Measurements from ENCODE around the gene OPTN. TPM values are rescaled to one million over a fixed set of nuclear protein-coding genes. Genes with fewer than 3 reads are reported as not detected.
"Not testable (repeated sequence)": the region's sequence is repeated elsewhere in the genome, so short reads cannot be mapped to it uniquely, and the experiment has no call there.

Gene OPTN
- polyA plus RNA-seq, 12 donors, result 23.5 to 73.4 (median 33.1) TPM; not detected in 1

DNA sequence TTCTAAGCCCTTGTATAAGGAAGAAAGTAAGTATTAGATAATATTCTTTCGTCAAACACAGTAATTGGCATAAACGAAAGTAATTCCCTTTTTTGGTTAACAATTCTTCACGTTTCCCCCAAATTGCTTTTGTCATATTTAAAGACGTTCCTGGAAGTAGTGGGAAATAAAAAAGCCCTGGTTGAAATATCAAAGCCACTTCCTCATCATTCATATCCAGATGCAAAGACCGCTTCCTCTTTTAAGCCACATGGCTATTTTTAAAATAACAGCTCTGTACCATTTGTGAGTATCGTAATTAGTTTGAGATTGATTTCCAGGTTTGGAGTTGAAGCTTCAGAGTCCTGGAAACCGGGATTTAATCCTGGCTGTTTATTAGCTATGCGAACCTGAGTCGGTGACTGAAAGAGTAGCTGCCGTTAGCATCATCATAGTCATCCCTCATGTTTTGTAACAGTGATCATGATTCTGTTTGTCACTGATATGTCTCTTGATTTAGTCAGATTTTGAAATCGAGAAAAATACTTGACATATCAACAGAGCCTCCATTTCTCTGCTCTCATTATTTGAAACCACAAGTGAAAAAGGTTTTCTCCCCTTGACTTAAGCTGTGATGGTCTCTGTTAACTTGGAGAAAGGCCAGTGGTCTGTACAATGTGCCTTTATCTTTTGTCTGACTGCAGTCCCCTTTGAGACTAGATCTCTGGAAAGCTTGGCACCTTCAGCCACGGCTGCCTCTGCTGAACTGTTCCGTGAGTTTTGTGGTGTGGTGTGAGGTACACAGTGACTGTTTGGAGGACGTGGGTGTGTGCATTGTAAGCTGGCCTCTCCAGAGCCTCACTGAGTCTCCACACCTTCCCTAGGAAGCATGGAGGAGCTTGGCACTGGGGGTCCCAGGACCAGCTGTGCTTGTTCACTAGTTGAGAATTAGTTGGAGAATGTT lies 18.1 kb downstream of the OPTN start:
- DNase-seq, result no peak

DNA sequence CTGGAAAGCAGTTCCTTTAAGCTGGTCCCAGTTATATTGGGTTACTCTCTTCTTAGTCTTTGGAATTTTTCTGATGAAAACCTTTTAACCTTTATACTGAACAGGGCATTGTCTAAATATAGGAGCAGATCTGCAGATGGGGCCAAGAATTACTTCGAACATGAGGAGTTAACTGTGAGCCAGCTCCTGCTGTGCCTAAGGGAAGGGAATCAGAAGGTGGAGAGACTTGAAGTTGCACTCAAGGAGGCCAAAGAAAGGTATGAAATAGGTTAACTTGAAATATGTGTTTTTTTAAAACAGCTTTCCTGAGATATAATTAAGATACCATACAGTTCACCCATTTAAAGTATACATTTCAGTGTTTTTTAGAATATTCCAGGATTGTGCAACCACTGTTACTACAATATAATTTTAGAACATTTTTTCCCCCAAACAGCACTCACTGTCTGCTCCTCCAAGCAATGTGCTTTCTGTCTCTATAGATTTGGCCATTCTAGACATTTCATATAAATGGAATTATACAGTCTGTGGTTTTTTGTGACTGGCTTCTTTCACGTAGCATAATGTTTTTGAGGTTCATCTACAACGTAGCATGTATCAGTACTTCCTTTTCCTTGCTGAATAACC lies 18.9 kb downstream of the OPTN start:
- DNase-seq, result no peak

DNA sequence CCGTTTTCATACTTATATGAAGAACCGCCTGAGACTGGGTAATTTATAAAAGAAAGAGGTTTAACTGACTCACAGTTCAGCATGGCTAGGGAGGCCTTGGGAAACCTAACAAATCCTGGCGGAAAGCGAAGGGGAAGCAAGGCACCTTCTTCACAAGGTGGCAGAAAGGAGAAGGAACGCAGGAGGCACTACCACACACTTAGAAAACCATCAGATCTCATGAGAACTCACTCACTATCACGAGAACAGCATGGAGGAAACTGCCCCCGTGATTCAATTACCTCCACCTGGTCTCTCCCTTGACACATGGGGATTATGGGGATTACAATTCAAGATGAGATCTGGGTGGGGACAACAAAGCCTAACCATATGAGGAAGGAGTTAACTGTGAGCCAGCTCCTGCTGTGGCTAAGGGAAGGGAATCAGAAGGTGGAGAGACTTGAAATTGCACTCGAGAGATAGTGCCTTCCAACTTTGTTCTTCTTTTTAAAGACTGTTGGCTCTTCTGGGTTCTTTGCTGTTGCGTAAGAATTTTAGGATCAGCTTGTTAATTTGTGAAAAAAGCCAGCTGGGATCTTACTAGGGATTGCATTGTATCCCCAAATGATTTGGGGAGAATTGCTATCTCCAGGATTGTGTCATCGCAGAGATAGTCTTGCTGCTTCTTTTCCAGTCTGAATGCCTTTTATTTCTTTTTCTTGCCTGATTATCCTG lies 21.0 kb downstream of the OPTN start:
- no peak for DNase-seq

DNA sequence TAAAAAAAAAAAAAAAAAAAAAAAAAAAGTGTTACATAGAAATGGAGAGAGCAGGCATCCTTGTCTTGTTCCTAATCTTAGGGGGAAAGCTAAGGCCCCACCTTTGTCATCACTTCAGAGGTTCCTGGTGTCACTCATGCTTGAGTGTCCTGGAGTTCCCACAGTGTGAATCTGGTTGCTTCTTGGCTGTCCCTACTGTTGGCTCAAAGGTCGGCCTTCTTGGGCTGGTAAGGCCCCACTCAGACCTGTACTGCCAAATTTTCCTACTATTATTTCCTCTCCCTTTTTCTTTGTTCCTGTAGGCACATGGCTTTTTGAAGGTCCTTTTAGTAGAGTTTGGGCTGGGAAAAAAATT lies 21.5 kb downstream of the OPTN start:
- DNase-seq, result no peak

DNA sequence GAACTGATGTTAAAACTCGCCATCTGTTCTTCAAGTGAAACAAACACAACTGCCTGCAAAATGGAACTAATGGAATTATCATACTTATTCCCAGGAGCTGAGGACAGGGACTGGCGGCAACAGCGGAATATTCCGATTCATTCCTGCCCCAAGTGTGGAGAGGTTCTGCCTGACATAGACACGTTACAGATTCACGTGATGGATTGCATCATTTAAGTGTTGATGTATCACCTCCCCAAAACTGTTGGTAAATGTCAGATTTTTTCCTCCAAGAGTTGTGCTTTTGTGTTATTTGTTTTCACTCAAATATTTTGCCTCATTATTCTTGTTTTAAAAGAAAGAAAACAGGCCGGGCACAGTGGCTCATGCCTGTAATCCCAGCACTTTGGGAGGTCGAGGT lies 36.7 kb downstream of the OPTN start:
- no peak for DNase-seq

DNA sequence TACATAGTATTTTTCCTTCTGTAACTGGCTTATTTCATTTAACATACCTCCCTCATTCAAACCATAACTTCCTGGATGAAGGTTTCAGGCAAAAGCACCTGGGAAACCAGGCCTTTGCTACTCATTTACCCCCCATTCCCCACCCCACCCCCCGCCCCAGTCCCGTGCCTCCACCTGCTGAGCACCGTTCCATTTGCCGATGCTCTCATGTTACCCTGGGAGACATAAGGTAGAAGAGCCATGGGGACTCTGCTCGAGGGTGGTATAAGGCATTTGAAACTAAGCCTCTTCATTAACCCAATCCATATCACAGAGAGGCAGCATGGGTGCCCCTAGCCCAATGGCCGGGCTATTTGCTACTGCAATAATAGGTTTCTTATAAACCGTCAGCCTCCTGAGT lies 39.2 kb downstream of the OPTN start:
- DNase-seq, result no peak

DNA sequence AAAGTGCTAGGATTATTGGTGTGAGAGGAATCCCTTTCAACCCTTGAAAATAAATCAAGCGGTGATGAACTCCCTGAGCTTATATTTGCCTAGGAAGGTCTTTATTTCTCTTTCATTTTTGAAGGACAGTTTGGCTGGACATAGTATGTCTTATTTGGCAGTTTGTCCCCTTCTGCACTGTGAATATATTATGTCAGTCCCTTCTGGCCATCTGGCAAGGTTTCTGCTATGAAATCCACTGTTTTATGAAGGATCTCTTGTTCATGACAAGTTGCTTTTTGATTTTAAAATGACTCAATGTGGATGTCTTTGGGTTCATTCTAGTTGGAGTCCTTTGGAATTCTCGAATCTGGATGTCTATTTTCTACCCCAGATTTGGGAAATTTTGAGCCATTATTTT lies 39.7 kb downstream of the OPTN start:
- no peak for DNase-seq

DNA sequence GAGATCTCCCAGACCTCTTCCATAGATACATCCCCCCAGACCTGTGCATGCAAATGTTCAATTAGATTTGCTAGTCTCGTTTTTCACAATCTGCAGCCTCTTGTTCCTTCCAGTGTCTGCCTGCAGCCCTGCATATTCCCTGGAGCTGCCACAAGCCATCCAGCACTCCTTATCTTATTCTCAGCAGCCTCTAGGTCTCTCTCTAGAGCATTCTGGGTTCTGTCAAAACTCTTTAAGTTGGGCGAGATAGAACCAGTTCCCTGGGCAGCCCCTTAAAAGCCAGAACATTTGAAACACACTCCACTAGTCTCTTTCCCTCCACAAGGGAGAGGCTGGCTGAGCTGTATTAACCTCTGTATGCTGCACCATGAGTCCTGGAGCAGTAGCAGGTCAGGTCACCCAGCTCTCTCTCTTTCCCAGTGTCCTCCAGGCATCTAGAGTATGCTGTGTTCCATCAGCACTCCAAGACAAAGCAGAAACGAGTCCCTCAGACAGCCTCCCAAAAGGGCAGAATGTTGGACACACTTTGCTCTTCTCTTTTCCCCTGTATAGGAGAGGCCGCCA lies 40.7 kb downstream of the OPTN start:
- DNase-seq, result no peak

DNA sequence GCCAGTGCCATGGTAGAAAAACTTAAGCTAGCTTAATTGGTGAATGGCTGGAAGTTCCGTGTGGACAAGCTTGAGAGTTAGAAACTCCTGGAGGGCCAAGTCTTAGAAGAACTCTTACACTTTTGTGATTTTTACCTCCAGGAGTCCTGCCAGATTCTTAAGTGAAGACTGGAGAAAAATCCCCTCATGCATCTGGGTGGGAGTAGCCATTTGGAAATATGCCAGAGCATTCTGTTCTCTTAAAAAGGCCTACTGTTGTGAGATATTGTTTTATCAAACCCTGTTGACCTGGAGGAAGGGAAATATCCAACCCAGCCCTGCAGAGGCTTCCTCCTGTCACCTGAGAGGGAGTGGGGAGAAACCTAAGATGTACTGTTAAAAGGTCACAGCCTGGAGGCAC lies 43.8 kb downstream of the OPTN start:
- no peak for DNase-seq

DNA sequence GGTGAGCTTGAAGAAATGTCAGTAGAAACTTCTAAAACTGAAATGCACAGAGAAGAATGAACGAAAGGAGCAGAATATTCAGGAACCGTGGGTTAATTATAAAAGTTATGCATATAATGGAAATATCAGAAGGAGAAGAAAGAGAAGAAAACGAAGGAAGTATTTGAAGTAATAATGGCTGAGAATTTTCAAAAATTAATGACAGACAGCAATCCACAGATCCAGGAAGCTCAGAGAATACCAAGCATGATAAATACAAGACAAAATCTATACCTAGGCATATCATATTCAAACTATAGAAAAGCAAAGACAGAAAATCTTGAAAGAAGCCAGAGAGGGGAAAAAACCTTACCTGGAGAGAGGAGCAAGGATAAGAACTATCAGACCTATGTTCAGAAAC lies 44.9 kb downstream of the OPTN start:
- no peak for DNase-seq

DNA sequence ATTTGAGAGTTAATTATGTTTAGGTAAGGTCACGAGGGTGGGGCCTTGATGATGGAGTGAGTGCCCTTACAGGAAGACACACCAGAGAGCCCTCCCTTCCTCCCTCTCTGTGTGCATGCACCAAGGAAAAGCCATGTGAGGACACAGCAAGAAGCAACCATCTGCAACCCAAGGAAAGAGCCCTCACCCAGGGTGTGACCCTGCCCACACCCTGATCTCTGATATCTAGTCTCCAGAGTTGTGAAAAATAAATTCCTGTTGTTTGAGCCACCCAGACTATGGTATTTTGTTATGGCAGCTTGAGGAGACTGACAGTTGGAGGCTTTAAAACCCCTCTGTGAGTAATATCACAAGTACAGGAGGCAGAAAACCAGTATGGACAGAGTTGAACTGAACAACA lies 46.4 kb downstream of the OPTN start:
- no peak for DNase-seq

DNA sequence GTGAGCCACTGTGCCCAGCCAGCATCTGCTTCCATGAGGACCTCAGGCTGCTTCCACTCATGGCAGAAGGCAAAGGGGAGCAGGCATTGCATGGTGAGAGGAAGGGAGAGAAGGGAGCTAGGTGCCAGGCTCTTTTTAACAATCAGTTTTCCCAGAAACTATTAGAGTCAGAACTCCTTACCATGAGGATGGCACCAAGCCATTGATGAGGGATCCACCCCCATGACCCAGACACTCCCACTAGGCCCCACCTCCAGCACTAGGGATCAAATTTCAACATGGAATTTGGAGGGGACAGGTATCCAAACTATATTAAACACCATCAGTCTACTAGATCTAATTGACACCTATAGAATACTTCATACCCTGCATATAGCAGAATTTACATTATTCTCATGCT lies 47.2 kb downstream of the OPTN start:
- no peak for DNase-seq

DNA sequence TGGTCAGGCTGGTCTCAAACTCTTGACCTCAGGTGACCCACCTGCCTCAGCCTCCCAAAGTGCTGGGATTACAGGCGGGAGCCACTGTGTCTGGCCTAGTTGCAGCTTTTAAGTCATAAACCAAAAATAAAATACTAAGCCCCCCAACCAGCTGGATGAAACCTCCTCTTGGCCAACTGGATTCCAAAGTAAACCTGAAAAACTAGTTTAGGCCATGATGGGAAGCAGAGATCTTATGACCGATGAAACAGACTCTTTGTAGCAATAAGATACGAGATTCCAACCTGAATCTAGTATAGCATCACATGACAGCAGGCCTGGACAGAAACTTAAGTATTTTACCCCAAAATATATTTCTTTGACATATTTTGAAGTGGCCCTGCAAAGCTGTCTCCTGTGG lies 52.3 kb downstream of the OPTN start:
- no peak for DNase-seq

DNA sequence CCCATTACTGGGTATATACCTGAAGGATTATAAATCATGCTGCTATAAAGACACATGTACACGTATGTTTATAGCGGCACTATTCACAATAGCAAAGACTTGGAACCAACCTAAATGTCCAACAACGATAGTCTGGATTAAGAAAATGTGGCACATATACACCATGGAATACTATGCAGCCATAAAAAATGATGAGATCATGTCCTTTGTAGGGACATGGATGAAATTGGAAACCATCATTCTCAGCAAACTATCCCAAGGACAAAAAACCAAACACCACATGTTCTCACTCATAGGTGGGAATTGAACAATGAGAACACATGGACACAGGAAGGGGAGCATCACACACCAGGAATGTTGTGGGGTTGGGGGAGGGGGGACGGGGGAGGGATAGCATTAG lies 55.9 kb downstream of the OPTN start:
- DNase-seq, result not testable (repeated sequence)

DNA sequence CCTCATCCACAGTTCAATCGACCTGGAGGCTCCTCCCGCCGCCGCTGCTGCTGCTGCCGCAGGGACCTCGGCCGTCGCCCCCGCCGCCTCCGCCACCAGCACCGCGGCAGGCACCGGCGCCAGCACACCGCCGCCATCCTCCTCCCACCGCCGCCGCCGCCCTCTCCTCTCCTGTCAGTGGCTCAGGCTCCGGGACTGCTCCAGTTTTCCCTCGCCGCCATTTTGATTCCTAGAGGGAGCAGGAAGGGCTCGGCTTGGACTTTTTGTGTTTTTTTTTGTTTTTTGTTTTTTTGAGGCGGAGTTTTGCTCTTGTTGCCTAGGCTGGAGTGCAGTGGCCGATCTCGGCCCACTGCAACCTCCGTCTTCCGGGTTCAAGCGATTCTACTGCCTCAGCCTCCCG lies 58.4 kb downstream of the OPTN start:
- DNase-seq, result no peak

DNA sequence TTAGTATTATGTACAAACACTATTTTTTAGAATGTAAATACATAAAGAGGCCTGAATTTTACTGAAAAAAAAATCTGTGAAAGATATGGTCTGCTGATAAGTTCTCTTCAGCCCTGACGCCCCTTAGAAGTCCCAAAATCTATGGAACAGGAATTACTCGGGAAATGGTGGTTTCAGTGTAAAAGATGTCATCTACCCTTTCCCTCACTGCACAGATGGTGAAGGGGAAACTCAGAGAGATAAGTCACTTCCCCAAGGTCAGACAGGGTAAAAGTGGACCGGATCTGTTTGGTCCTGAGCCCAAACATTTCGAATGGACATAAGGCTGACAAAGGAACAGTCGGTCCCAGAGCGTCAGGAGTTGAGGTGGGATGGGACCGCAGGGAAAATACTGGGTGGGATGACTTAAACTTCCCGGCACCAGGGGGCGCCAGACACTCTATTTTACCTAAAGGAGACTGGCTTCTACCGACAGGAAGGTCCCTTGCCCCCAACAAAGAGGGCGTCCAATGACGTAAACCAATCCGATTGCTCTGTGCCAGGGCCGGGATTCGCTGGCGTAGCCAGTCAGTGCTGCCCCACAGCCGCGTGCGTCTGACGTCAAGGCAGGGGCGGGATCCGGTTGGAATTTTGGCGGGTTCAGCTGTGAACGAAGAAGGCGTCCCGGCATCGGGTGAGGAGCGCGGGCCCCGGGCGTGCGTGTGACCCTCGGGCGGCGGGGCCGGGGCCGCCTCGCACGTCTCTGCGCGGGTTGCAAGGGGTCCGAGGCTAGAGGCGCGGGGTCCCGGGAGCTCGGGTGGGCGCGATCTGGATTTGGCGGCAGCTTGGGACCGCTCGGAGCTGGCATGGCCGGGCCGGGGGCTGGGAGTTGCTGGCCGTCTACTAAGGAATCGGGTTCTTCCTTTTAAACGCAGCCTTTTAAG lies 61.2 kb downstream of the OPTN start, which contains the start of gene MCM10:
Gene MCM10, plus strand, starts transcription at position 625 of the 923 bp plus-strand sequence. CDS start 2,645 bp downstream, outside the sequence.
- peak; percentile 99 for DNase-seq

DNA sequence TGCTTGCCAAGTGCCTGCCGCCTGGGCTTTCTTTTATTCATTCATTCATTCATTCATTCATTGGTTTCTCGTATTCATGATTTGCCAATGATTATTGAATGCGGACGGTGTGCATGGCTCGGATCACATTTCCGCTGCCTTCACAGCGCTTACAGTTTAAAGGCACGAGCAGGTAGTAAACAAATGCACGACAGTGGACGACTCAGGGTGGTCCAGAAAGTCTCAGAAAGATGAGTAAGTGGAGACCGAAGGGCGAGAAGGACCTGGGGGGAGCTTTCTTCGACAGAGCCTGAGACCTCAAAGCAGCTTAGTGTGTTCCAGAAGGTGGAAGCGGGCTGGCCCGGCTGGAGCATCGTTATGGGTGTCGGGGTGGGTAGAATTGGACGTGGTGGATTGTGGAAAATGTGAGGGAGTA lies 61.9 kb downstream of the OPTN start:
- DNase-seq, result peak; percentile 12

DNA sequence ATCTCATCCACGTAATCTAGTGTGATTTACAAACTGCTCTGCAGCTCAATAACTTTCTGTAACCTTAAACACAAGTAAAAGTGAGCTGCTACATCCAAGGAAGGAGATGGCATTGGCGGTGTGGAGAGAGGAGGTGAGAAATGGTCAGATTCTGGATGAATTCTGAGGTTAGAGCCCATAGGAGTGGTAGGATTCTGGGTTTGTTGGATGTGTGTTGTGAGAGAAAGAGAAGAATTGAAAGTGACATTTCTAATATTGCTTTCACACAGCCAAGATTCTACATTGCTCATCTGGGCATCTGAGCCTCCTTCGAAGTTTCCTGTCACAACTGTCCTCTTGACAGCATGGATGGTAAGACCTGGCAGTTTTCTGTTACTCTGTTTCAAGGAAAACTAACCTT lies 63.9 kb downstream of the OPTN start:
- DNase-seq, result no peak

DNA sequence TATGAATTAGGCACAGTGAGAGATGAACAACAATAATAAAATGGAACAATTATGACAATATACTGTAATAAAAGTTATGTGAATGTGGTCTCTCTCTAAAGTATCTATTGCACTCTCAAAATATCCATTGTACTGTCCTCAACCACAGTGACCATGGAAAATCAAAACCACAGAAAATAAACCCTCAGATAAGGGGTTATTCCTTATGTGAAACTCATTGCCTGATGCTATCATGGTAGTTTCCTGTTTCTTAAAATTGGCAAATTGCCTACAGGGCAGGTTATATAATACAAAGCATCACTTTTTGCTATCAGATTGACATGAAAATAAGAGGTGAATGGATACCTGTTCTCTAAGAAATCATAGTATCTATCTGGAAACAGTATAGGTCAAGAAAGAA lies 65.2 kb downstream of the OPTN start:
- no peak for DNase-seq

DNA sequence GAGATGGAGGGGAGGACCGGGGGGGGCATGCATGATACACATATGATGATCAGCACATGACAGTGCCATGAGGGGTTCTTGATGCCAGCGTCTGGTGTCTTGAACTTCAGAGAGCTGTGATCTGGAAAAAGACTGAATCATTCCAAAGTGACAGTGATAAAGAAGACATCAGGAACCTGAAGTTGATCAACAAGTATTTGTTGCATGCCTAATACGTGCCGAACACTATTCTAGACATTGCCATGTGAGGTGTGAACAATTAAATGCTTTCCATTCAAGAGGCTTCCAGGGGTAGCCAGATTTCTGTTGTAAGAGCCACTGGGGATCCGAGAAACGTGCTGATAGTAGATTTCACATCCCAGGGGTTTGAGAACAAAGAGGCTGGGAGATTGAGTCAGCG lies 67.6 kb downstream of the OPTN start:
- no peak for DNase-seq

DNA sequence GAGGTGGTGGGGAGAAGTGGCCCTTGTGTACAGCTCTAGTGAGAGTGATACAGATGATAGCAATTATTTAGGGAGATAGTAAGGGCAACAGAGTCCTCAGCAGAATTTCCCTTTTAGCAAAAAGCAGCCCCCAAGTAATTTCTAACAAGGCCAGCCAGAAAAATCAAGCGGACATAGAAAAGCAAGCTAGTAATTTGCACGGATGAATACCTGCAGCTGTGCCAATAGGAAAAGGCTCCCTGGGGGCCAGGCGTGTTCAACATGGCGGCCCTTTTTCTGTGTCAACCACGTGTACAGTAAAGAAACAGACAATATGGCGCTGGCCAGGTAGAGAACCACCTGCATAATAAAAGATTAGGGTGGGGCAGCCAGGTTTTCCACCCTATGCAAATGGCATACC lies 68.8 kb downstream of the OPTN start:
- no peak for DNase-seq

Data from muscle of arm (tissue), 12 donors.